Adipocyte (in vitro differentiated cells): ENCODE measurements around the gene SPNS2.

Experiments used
- DNase-seq: peaks from one replicate; pipeline ENCODE4 v3.0.0-alpha.2; 2015; ENCODE audit warnings: low read depth
- H3K27me3 ChIP-seq: replicated peaks from 2 replicates; pipeline ENCODE4 v1.7.0; 2013; ENCODE audit warnings: mild to moderate bottlenecking, low read length, moderate library complexity; ENCODE audit not compliant: control insufficient read depth, insufficient read depth
- H3K36me3 ChIP-seq: 2 replicates; pipeline ENCODE4 v1.7.0; 2013; ENCODE audit warnings: low read length, mild to moderate bottlenecking, moderate library complexity; ENCODE audit not compliant: control insufficient read depth, insufficient read depth, severe bottlenecking
- H3K4me1 ChIP-seq: 2 replicates; pipeline ENCODE4 v1.7.0; 2013; ENCODE audit warnings: mild to moderate bottlenecking, low read length, moderate library complexity; ENCODE audit not compliant: control insufficient read depth, insufficient read depth
- H3K4me3 ChIP-seq: 2 replicates; pipeline ENCODE4 v1.7.0; 2013; ENCODE audit warnings: mild to moderate bottlenecking, low read length, moderate library complexity
- H3K9ac ChIP-seq: 2 replicates; pipeline ENCODE4 v1.7.0; 2013; ENCODE audit warnings: mild to moderate bottlenecking, low read length, moderate library complexity
- H3K9me3 ChIP-seq: 2 replicates; pipeline ENCODE4 v1.7.0; 2013; ENCODE audit warnings: mild to moderate bottlenecking, low read length, moderate library complexity; ENCODE audit not compliant: control insufficient read depth

SPNS2 gene

DNA sequence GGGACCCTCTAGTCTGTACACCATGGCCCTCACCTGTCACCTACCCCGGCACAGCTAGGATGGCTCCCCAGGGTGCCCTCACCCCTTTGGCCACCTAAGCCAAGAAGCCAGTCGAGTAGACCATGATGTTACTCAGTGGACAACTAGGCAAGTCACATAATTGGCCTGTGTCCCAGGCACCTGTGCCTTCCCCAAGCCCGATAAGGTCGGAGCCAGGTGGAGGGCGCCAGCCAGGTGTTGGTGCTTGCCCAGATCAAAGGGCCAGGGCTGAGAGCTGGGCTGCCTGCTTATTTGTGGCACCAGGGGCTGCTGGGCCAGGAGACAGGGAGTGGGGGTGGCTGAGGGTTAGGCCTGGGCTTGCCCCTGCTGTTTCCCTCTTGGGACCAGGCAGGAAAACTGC lies 16.8 kb downstream of the SPNS2 start:
- Histone ChIP-seq H3K36me3 (no peaks in the 10 kb centered on the region), H3K4me1 (no peaks in the 10 kb centered on the region), H3K9me3 (peaks cover 3% of the 10 kb centered on the region), H3K27me3 (peaks cover 27% of the 10 kb centered on the region), H3K9ac (no peak overlapping the region), H3K4me3 (no peak overlapping the region)
- DNase-seq, result no peak

DNA sequence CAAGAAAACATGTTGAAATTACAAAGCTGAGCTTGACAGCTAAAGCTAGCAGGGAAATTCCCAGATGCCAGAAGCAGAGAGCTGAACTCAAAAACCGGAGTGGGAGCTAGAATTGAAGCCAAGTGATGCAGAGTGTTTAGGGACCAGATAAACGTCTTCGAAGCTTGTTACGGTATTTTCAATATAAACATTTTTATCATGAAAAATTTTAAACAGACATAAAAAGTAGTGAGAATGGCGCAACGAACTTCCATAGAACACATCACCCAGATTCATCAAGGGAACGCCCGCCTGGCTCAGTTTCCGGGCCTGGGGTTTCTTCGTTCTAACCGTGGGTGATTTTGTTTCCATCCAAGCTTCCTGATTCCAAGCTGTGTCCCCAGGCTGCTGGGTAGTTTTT lies 18.1 kb downstream of the SPNS2 start:
- Histone ChIP-seq H3K9ac (no peak overlapping the region), H3K4me1 (peaks cover 8% of the 10 kb centered on the region)
- DNase-seq, result no peak

DNA sequence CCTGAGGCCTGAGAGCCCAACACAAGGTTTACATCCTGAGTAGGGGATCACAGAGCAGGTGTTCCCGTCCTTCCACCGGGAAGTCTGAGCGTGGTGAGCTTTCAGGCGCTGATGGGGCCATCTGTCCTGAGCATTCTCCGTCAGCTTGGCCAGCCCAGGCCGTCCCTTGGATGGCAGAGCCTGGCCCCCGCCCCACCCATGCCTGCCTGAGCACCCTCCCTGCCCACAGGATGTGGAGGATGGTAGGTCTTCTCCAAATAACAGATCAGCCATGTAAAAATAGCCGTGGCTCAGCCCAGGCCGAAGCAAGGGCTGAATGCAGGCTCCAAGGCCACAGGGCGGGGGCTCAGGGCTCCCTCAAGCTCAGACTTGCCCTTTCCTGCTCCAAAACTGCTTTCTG lies 20.2 kb downstream of the SPNS2 start:
- Histone ChIP-seq H3K27me3 (peaks cover 6% of the 10 kb centered on the region), H3K9me3 (peaks cover 3% of the 10 kb centered on the region), H3K4me3 (no peak overlapping the region), H3K9ac (no peak overlapping the region), H3K4me1 (peaks cover 8% of the 10 kb centered on the region), H3K36me3 (no peaks in the 10 kb centered on the region)
- DNase-seq, result no peak

More for the DNA sequence above, 18.1 kb downstream of the SPNS2 start:
- Histone ChIP-seq H3K9me3 (peaks cover 3% of the 10 kb centered on the region), H3K36me3 (no peaks in the 10 kb centered on the region), H3K4me3 (no peak overlapping the region), H3K27me3 (peaks cover 15% of the 10 kb centered on the region)

DNA sequence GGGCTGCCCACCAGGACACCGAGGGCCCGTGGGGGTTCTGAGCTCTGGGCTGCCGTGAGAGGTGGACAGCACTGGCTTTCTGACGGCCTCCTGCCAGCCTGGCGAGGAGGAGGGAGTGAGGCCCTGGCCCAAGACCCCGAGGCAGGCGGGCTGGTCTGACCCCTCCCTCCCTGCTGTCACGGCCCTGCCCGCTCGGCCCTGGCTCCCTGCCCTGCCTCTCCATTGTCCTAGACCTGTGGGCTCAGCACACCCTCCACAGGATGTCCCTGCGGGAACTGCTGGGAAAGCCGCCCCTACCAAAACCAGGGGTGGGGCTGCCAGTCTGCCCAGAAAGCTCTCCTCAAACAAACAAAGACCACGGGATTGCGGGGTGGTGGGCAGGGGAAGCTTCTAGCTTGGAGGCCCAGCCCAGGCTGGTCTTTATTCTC lies 20.7 kb downstream of the SPNS2 start:
- peaks cover 3% of the 10 kb centered on the region for H3K9me3 ChIP-seq
- peaks cover 8% of the 10 kb centered on the region for H3K4me1 ChIP-seq
- H3K27me3 ChIP-seq, result peaks cover 6% of the 10 kb centered on the region
- H3K9ac ChIP-seq, result no peak overlapping the region
- no peaks in the 10 kb centered on the region for H3K36me3 ChIP-seq
- no peak overlapping the region for H3K4me3 ChIP-seq
- DNase-seq, result no peak

DNA sequence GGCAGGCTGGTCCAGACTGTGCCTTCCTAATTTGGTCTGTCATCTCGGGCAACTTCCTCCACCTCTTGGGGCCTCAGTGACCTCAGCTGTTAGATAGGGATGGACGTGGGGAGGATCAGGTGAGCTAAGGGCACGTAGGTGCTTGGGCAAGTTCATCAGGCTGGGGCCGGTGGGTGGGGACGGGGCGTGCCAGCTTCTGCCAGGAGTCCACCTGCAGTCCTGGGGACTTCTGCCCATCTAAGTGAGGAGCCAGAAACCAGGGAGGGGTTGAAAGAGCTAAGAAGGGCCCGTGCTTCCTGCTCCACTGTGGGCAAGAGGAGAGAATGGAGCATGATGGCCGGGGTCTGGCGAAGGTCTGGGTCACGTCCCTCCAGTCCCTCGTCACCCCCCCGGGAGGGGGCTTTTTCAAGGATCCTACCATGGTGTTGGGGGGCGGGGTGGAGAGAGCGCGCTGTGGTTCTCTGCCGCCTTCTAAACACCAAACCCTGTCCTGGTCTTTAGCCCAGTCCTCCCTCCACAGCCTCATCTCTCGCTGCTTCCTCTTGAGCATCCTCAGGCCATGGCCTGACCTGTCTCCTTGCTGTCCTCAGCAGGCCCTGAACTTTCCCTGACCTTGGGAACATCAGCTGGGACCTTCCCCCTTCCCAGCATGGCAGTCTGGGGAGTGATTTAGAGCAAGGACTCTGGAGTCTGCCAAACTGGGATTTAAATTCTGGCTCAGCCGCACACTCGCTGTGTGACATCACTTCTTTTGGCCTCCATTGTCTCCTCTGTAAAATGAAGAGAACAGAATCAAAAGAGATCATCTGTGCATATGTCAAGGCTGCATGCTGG lies 21.6 kb downstream of the SPNS2 start:
- Histone ChIP-seq H3K36me3 (no peaks in the 10 kb centered on the region), H3K4me3 (no peak overlapping the region), H3K27me3 (peaks cover 9% of the 10 kb centered on the region), H3K4me1 (peaks cover 8% of the 10 kb centered on the region), H3K9ac (no peak overlapping the region), H3K9me3 (peaks cover 3% of the 10 kb centered on the region)
- no peak for DNase-seq

DNA sequence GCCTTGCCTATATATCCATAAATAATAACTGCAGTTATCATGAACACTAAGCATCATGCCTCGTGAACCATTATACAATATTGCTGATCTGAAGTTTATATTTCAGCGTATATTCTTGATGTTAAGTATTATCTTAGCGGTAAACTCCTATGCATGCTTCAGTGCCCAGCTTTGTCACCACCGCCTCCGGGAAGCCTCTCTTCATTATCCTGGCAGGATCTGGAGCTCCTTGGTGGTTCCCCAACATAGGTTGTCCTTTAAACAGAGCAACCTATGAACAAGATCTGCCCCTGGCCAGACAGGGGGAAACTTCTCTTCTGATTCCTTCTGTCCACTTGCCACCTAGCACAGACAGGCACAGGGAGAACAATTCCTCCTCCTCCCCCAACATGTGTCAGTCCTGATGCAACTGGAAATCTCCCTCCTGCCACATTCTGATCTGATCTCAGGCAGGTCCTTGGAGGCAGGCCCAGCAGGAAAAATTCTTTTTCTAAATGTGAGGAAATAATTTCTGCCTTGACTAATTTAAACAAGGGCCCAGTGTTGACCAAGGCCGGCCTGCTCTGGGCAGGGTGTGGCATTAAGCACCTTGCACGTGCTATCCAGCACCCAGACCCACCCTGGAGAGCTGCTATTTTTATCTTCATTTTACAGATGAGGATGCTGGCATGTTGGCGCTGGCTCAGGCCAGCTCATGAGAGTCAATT lies 22.4 kb downstream of the SPNS2 start:
- Histone ChIP-seq H3K9ac (no peak overlapping the region), H3K4me1 (peaks cover 8% of the 10 kb centered on the region), H3K27me3 (peaks cover 16% of the 10 kb centered on the region), H3K36me3 (no peaks in the 10 kb centered on the region), H3K9me3 (peaks cover 3% of the 10 kb centered on the region), H3K4me3 (no peak overlapping the region)
- DNase-seq, result peak; percentile 48

DNA sequence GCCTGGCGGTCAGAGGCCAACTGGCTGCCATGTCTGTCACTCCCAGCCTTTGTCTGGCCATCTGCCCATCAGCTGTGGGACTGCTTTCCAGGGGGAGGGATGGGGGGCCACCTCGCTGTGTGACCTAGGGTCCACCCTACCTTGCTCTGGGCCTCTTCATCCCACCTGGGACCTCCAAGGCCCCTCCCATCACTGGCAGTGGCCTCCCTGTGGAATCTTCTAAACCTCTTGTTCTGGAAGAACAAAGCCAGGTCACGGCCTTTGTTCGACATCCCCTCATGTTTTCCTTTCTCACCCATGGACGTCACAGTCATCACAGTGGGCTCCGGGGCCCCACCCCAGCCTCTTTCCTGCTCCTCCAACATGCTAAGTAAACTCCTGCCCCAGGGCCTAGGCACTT lies 24.0 kb downstream of the SPNS2 start:
- Histone ChIP-seq H3K27me3 (peaks cover 17% of the 10 kb centered on the region), H3K36me3 (no peaks in the 10 kb centered on the region), H3K4me1 (peaks cover 20% of the 10 kb centered on the region), H3K4me3 (no peak overlapping the region), H3K9ac (no peak overlapping the region), H3K9me3 (peaks cover 3% of the 10 kb centered on the region)
- no peak for DNase-seq

DNA sequence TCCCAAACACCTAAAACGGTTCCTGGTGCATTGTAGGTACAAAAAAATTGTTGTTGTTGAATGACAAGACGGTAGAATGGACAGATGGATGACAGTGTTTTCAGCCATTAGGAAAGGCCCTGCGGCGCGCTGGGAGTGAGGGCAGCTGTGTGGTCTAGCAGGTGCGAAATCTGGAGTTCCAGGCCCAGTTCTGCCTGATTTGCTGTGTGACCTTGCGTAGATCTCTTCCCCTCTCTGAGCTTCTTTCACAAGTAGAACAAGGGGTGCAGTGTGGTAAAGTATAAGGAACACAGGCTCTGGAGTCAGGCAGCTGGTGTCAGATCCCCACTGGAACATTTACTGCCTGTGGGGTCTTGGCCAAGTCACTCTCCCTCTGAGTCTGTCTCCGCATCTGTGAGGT lies 25.3 kb downstream of the SPNS2 start:
- Histone ChIP-seq H3K4me3 (no peak overlapping the region), H3K9ac (no peak overlapping the region), H3K9me3 (no peaks in the 10 kb centered on the region), H3K4me1 (peaks cover 27% of the 10 kb centered on the region), H3K36me3 (no peaks in the 10 kb centered on the region), H3K27me3 (peaks cover 13% of the 10 kb centered on the region)
- no peak for DNase-seq

DNA sequence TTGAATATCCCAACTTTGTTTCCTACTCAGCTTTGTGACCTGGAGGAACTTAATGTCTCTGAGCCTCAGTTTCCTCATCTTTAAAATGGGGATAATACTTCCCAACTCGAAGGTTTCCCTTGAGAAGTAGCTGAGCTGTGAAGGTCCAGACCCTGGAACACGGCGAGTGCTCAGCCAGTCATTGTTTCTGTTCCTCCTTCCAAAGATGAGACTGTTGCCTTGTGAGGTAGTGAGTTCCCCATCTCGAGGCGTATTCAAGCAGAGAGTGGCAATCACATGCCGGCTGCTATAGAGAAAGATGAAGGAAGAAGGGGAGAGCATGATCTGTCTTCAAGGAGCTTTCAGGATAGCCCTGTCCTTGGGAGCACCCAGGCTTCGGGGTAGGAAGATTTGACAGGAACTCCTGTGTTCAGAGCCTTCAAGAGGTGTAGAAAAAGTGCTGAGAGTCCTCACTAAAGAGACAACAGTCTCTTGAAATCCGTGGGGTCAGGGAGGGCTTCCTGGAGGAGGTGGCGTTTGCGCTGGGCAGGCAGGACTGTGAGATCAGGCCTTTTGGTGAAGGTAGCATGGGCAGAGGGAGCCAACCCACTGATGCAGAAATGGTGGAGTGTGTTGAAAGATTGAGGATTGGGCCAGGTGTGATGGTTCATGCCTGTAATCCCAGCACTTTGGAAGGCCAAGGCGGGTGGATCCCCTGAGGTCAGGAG lies 27.2 kb downstream of the SPNS2 start:
- Histone ChIP-seq H3K36me3 (no peaks in the 10 kb centered on the region), H3K9ac (no peak overlapping the region), H3K4me3 (no peak overlapping the region), H3K27me3 (peaks cover 11% of the 10 kb centered on the region), H3K9me3 (no peaks in the 10 kb centered on the region), H3K4me1 (peaks cover 27% of the 10 kb centered on the region)
- no peak for DNase-seq

DNA sequence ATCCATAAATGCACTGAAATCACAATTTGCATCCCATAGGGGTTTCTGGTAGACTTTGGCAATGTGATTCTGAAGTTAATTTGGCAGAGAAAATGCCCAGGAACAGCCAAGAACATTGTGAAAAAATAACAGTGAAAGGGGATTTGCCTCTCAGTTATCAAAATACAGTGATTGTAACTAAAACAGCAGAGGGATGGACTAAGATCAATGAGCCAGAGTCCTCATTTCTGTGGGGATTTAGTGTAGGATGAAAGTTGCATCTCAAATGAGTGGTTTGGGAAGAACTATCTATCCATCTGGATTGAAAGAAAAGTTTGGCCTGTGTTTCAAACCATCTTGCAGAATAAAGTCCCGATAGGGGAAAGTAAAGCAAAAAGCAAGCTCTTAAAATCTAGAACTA lies 28.5 kb downstream of the SPNS2 start:
- H3K27me3 ChIP-seq, result peaks cover 11% of the 10 kb centered on the region
- H3K36me3 ChIP-seq, result no peaks in the 10 kb centered on the region
- peaks cover 18% of the 10 kb centered on the region for H3K4me1 ChIP-seq
- H3K9ac ChIP-seq, result peak overlapping the region; percentile 12
- DNase-seq, result no peak
- no peaks in the 10 kb centered on the region for H3K9me3 ChIP-seq
- no peak overlapping the region for H3K4me3 ChIP-seq

DNA sequence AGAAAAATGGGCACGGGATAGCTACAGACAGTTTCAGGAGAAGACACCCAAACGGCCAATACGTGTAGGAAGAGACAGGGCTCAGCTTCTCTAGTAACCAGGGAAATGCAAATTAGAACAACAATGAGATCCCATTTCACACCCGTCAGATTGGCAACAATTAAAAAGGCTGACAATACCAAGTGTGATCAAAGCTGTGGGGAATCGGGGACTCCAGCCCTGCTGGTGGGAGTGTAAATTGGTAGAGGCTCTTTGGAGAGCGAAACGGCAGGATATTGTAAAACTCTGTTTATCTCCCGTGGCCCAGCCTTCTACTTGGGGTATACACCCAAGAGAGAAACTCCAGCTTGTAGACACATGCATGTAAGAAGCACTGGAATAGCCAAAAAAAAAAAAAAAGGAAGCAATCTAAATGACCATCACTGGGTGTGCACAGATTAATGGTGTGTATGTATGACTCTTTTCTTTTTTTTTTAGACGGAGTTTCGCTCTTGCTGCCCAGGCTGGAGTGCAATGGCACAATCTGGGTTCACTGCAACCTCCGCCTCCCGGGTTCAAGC lies 29.0 kb downstream of the SPNS2 start:
- H3K9ac ChIP-seq, result peak overlapping the region; percentile 12
- no peak for DNase-seq

More for the DNA sequence above, 29.0 kb downstream of the SPNS2 start:
- no peaks in the 10 kb centered on the region for H3K9me3 ChIP-seq
- peaks cover 18% of the 10 kb centered on the region for H3K4me1 ChIP-seq
- peaks cover 11% of the 10 kb centered on the region for H3K27me3 ChIP-seq
- H3K4me3 ChIP-seq, result no peak overlapping the region
- H3K36me3 ChIP-seq, result no peaks in the 10 kb centered on the region
